Caco-2 (cell line): ENCODE results near the gene C1QTNF12. TPM values are rescaled to one million over a fixed set of nuclear protein-coding genes. Genes with fewer than 3 reads are reported as not detected.

Experiments used
- BruUV-seq: library from RNA; stranded (reverse); fragments of 400-500 nt; replicated peaks from 2 replicates; lab custom pipeline; 2021; lab: Mats Ljungman, UMichigan
- CTCF ChIA-PET: fragments of 300-600 bp; sonication (Branson Sonifier 250); formaldehyde crosslinking; loops from one replicate; lab custom pipeline; 2022; ENCODE audit warnings: antibody characterized with exemption; lab: Charles Lee
- POLR2A ChIA-PET: fragments of 300-600 bp; sonication (Branson Sonifier 250); formaldehyde crosslinking; loops from one replicate; lab custom pipeline; 2022; ENCODE audit warnings: antibody characterized with exemption; lab: Charles Lee
- DNase-seq, 2 experiments: peaks; one replicate each; pipeline versions ENCODE4 v3.0.0 to v3.0.0-alpha.2; 2020 to 2022
- H3K27me3 ChIP-seq: replicated peaks from 2 replicates; pipeline ENCODE4 v1.6.0; 2011; ENCODE audit warnings: low read length; ENCODE audit not compliant: control insufficient read depth, insufficient read depth
- H3K36me3 ChIP-seq: 2 replicates; pipeline ENCODE4 v1.5.1; 2011; ENCODE audit warnings: low read length; ENCODE audit not compliant: control insufficient read depth, insufficient read depth
- H3K4me1 ChIP-seq: fragments of 250-450 bp; sonication (Bioruptor Pico); 2 replicates; pipeline ENCODE4 v1.5.1; 2020; ENCODE audit warnings: mild to moderate bottlenecking
- H3K4me3 ChIP-seq: 2 replicates; pipeline ENCODE4 v1.5.1; 2011; ENCODE audit warnings: low read depth, mild to moderate bottlenecking, control low read depth, low read length
- H3K9me3 ChIP-seq: fragments of 250-450 bp; sonication (Bioruptor Pico); 2 replicates; pipeline ENCODE4 v1.5.1; 2020; ENCODE audit warnings: mild to moderate bottlenecking, moderate library complexity
- H3K27ac Mint-ChIP-seq: one replicate; pipeline ENCODE4 v1.8.0; 2022; ENCODE audit warnings: mixed read lengths; ENCODE audit not compliant: unreplicated experiment
- H3K27me3 Mint-ChIP-seq: one replicate; pipeline ENCODE4 v1.8.0; 2022; ENCODE audit warnings: mixed read lengths; ENCODE audit not compliant: insufficient read depth, unreplicated experiment
- H3K36me3 Mint-ChIP-seq: one replicate; pipeline ENCODE4 v1.8.0; 2022; ENCODE audit warnings: mild to moderate bottlenecking, mixed read lengths; ENCODE audit not compliant: insufficient read depth, unreplicated experiment
- H3K4me1 Mint-ChIP-seq: one replicate; pipeline ENCODE4 v1.8.0; 2022; ENCODE audit warnings: low read depth, mixed read lengths; ENCODE audit not compliant: unreplicated experiment
- H3K4me3 Mint-ChIP-seq: one replicate; pipeline ENCODE4 v1.8.0; 2022; ENCODE audit warnings: mild to moderate bottlenecking, moderate library complexity, mixed read lengths; ENCODE audit not compliant: unreplicated experiment
- H3K9me3 Mint-ChIP-seq: one replicate; pipeline ENCODE4 v1.8.0; 2022; ENCODE audit warnings: mixed read lengths; ENCODE audit not compliant: unreplicated experiment
- intact Hi-C: fragments of 100-400 bp; cut with micrococcal nuclease; formaldehyde crosslinking; loops from one replicate; pipeline ENCODE4 v1.10.0; 2022; ENCODE audit not compliant: unreplicated experiment
- total RNA-seq: library from RNA; stranded (reverse); gene quantifications from 2 replicates; pipeline ENCODE4 v1.2.3, GENCODE V29; 2022
- TF ChIP-seq, protein P1 (sequence below), 2 experiments: fragments of 200-600 bp in 1 of 2; IDR thresholded peaks; 1 replicate in 1 of 2; 2 replicates in 1 of 2; pipeline versions ENCODE4 v1.5.1 to v1.8.0; 2011 to 2022; ENCODE audit warnings: antibody characterized with exemption in 1 of 2, control low read depth in 1 of 2, inconsistent platforms in 1 of 2, low read depth in 1 of 2, low read length in 1 of 2, mild to moderate bottlenecking in 1 of 2, moderate library complexity in 1 of 2; ENCODE audit not compliant: insufficient read depth in 1 of 2, severe bottlenecking in 1 of 2, unreplicated experiment in 1 of 2

Gene C1QTNF12
- total RNA-seq, 1 experiment from 2014 or later = 3.7 TPM

GRCh38 chr1:1264868-1265272, 18.3 kb upstream of the C1QTNF12 start:
- Histone ChIP-seq H3K36me3 (no peaks in the 10 kb centered on the region; the same call in none of the 2 replicates), H3K4me1 (no peaks in the 10 kb centered on the region), H3K27me3 (no peaks in the 10 kb centered on the region), H3K9me3 (no peaks in the 10 kb centered on the region), H3K4me3 (no peak overlapping the region)
- H3K27ac Mint-ChIP-seq = no peak overlapping the region
- intact Hi-C loops = no loop called here
- TF ChIP-seq, protein P1, sequence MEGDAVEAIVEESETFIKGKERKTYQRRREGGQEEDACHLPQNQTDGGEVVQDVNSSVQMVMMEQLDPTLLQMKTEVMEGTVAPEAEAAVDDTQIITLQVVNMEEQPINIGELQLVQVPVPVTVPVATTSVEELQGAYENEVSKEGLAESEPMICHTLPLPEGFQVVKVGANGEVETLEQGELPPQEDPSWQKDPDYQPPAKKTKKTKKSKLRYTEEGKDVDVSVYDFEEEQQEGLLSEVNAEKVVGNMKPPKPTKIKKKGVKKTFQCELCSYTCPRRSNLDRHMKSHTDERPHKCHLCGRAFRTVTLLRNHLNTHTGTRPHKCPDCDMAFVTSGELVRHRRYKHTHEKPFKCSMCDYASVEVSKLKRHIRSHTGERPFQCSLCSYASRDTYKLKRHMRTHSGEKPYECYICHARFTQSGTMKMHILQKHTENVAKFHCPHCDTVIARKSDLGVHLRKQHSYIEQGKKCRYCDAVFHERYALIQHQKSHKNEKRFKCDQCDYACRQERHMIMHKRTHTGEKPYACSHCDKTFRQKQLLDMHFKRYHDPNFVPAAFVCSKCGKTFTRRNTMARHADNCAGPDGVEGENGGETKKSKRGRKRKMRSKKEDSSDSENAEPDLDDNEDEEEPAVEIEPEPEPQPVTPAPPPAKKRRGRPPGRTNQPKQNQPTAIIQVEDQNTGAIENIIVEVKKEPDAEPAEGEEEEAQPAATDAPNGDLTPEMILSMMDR (IDR thresholded peaks at IDR 0.05; ENCODE audit: insufficient read depth in 1 of 2, low read depth in 1 of 2, low read length in 1 of 2, severe bottlenecking in 1 of 2, unreplicated experiment in 1 of 2) = no peak
- no peaks in the 10 kb centered on the region for H3K9me3 Mint-ChIP-seq
- ChIA-PET POLR2A (no interaction called here), CTCF (interaction anchor here (0.5 kb wide), 1 partner anchor 9 kb away, joined by 3 read pairs; no protein-coding TSS in a partner anchor)
- no peak for DNase-seq
- no TSS peak for BruUV-seq
- H3K36me3 Mint-ChIP-seq = peaks cover 69% of the 10 kb centered on the region
- H3K4me1 Mint-ChIP-seq = no peaks in the 10 kb centered on the region
- H3K27me3 Mint-ChIP-seq = no peaks in the 10 kb centered on the region
- H3K4me3 Mint-ChIP-seq = no peak overlapping the region

DNA sequence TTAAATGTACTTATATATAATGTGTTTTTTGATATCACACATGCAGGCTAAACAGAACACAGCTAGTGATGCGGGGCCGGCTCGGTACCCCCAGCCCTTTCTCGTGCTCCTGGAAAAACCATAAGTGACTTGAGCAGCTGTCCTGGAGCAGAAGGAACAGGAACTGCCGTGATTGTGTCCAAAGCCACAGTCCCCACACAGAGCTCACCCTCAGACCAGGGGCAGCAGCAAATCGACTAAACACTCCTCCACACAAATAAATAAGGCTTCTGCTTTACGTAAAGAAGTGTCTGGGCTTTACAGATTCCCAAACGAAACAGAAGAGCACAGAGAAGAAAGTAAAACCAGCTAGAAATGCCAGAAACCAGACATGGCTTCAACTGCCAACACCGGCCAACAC, 17.5 kb upstream of the C1QTNF12 start:
- H3K27me3 ChIP-seq = no peaks in the 10 kb centered on the region
- no peaks in the 10 kb centered on the region for H3K9me3 Mint-ChIP-seq
- H3K9me3 ChIP-seq = no peaks in the 10 kb centered on the region
- intact Hi-C loops = no loop called here
- H3K27ac Mint-ChIP-seq = no peak overlapping the region
- H3K4me3 ChIP-seq = no peak overlapping the region
- H3K4me1 Mint-ChIP-seq = no peaks in the 10 kb centered on the region
- BruUV-seq = no TSS peak
- no peaks in the 10 kb centered on the region for H3K4me1 ChIP-seq
- no peak overlapping the region for H3K4me3 Mint-ChIP-seq
- CTCF ChIA-PET = no interaction called here
- H3K36me3 ChIP-seq = no peaks in the 10 kb centered on the region; the same call in none of the 2 replicates
- no peak for DNase-seq
- no peaks in the 10 kb centered on the region for H3K27me3 Mint-ChIP-seq
- POLR2A ChIA-PET = no interaction called here
- H3K36me3 Mint-ChIP-seq = peaks cover 73% of the 10 kb centered on the region
- TF ChIP-seq, protein P1 (IDR thresholded peaks at IDR 0.05; ENCODE audit: insufficient read depth in 1 of 2, low read depth in 1 of 2, low read length in 1 of 2, severe bottlenecking in 1 of 2, unreplicated experiment in 1 of 2) = no peak

GRCh38 chr1:1262758-1263157, 16.2 kb upstream of the C1QTNF12 start:
- Mint-ChIP-seq H3K36me3 (peaks cover 78% of the 10 kb centered on the region), H3K9me3 (no peaks in the 10 kb centered on the region), H3K27ac (no peak overlapping the region), H3K4me3 (no peak overlapping the region), H3K27me3 (no peaks in the 10 kb centered on the region), H3K4me1 (no peaks in the 10 kb centered on the region)
- no peaks in the 10 kb centered on the region for H3K9me3 ChIP-seq
- no TSS peak for BruUV-seq
- CTCF ChIA-PET = no interaction called here
- DNase-seq = no peak
- no peak overlapping the region for H3K4me3 ChIP-seq
- no peaks in the 10 kb centered on the region for H3K4me1 ChIP-seq
- H3K27me3 ChIP-seq = no peaks in the 10 kb centered on the region
- H3K36me3 ChIP-seq = no peaks in the 10 kb centered on the region; the same call in none of the 2 replicates
- intact Hi-C loops = no loop called here
- TF ChIP-seq, protein P1 (IDR thresholded peaks at IDR 0.05; ENCODE audit: insufficient read depth in 1 of 2, low read depth in 1 of 2, low read length in 1 of 2, severe bottlenecking in 1 of 2, unreplicated experiment in 1 of 2) = no peak
- POLR2A ChIA-PET = no interaction called here
